HFF-Myc (cell line): ENCODE results near the gene CABLES1.

Experiments used
- DNase-seq: peaks from one replicate; pipeline ENCODE4 v3.0.0-alpha.2; 2011; ENCODE audit warnings: low read depth; ENCODE audit errors: extremely low read depth
- H3K4me3 ChIP-seq: replicated peaks from 2 replicates; pipeline ENCODE4 v1.5.1; 2011; ENCODE audit warnings: low read depth, mild to moderate bottlenecking, control low read depth, low read length
- CTCF ChIP-seq: IDR thresholded peaks from 2 replicates; pipeline ENCODE4 v1.5.1; 2012; ENCODE audit warnings: mild to moderate bottlenecking, low read depth, low read length, control low read depth; ENCODE audit errors: missing control alignments

CABLES1 gene

GRCh38 chr18:23149570-23149969 lies 14.3 kb downstream of the CABLES1 start:
- H3K4me3 ChIP-seq: no peak overlapping the region
- DNase-seq: no peak
- TF ChIP-seq CTCF: no peak

- DNase-seq: no peak
- TF ChIP-seq CTCF: no peak
- no peak overlapping the region for H3K4me3 ChIP-seq
These were observed 16.3 kb downstream of the CABLES1 start for GRCh38 chr18:23151414-23152099.

- no peak for DNase-seq
- no peak overlapping the region for H3K4me3 ChIP-seq
- no peak for TF ChIP-seq CTCF
These were observed 18.7 kb downstream of the CABLES1 start for GRCh38 chr18:23154030-23154429.

GRCh38 chr18:23154823-23155500 lies 19.7 kb downstream of the CABLES1 start:
- DNase-seq: no peak
- H3K4me3 ChIP-seq: no peak overlapping the region
- no peak for TF ChIP-seq CTCF

GRCh38 chr18:23155537-23155936 lies 20.3 kb downstream of the CABLES1 start:
- TF ChIP-seq CTCF: no peak
- no peak for DNase-seq
- no peak overlapping the region for H3K4me3 ChIP-seq

- TF ChIP-seq CTCF: no peak
- no peak for DNase-seq
- no peak overlapping the region for H3K4me3 ChIP-seq
These were observed 20.8 kb downstream of the CABLES1 start for GRCh38 chr18:23156134-23156533.
